GM23338 (cell line): ENCODE results near the gene GAP43. TPM values are rescaled to one million over a fixed set of nuclear protein-coding genes. Genes with fewer than 3 reads are reported as not detected.

Source experiments
- ATAC-seq: fragments of 200-7000 bp; cut with Tn5 transposase; 3 replicates; pipeline ENCODE4 v1.9.1; 2020
- DNase-seq: peaks from one replicate; pipeline ENCODE4 v3.0.0-alpha.2; 2015; ENCODE audit warnings: low spot score
- H2AFZ ChIP-seq: fragments of 200-600 bp; sonication (generic); 2 replicates; pipeline ENCODE4 v1.8.0; 2016; ENCODE audit warnings: antibody characterized with exemption, mild to moderate bottlenecking, moderate library complexity
- H3F3A ChIP-seq: fragments of 200-600 bp; sonication (generic); replicated peaks from 2 replicates; pipeline ENCODE4 v1.8.0; 2017; ENCODE audit warnings: antibody characterized with exemption, mixed run types, low read depth
- H3K27ac ChIP-seq: fragments of 200-600 bp; sonication (generic); 2 replicates; pipeline ENCODE4 v1.6.1; 2016; ENCODE audit warnings: low read depth
- H3K27me3 ChIP-seq: fragments of 200-600 bp; sonication (generic); 2 replicates; pipeline ENCODE4 v1.8.0; 2016; ENCODE audit warnings: mild to moderate bottlenecking, mixed run types, moderate library complexity; ENCODE audit not compliant: insufficient read depth
- H3K36me3 ChIP-seq: fragments of 200-600 bp; sonication (generic); 2 replicates; pipeline ENCODE4 v1.8.0; 2016; ENCODE audit warnings: mild to moderate bottlenecking; ENCODE audit not compliant: insufficient read depth
- H3K4me1 ChIP-seq: fragments of 200-600 bp; sonication (generic); 2 replicates; pipeline ENCODE4 v1.8.0; 2016; ENCODE audit warnings: mild to moderate bottlenecking, moderate library complexity; ENCODE audit not compliant: insufficient read depth
- H3K4me2 ChIP-seq: fragments of 200-600 bp; sonication (generic); 2 replicates; pipeline ENCODE4 v1.7.1; 2017; ENCODE audit warnings: mixed run types
- H3K4me3 ChIP-seq: fragments of 200-600 bp; sonication (generic); 2 replicates; pipeline ENCODE4 v1.6.1; 2016; ENCODE audit warnings: mixed run types
- H3K79me2 ChIP-seq: fragments of 200-600 bp; sonication (generic); replicated peaks from 2 replicates; pipeline ENCODE4 v1.8.0; 2017; ENCODE audit warnings: mild to moderate bottlenecking; ENCODE audit not compliant: insufficient read depth
- H3K9me2 ChIP-seq: fragments of 200-600 bp; sonication (generic); 2 replicates; pipeline ENCODE4 v1.8.0; 2017; ENCODE audit not compliant: insufficient read depth
- H4K20me1 ChIP-seq: fragments of 200-600 bp; sonication (generic); replicated peaks from 2 replicates; pipeline ENCODE4 v1.8.0; 2017; ENCODE audit warnings: mild to moderate bottlenecking; ENCODE audit not compliant: insufficient read depth
- H3K27ac Mint-ChIP-seq: 2 replicates; pipeline ENCODE4 v1.8.0; 2020; ENCODE audit warnings: inconsistent platforms, mild to moderate bottlenecking, moderate library complexity, mixed read lengths
- H3K27me3 Mint-ChIP-seq: 3 replicates; pipeline ENCODE4 v1.8.0; 2022; ENCODE audit warnings: low read depth, mild to moderate bottlenecking, moderate library complexity, mixed read lengths, inconsistent platforms; ENCODE audit not compliant: insufficient read depth, poor library complexity
- H3K36me3 Mint-ChIP-seq: 3 replicates; pipeline ENCODE4 v1.8.0; 2021; ENCODE audit warnings: low read depth, mild to moderate bottlenecking, inconsistent platforms, moderate library complexity, mixed read lengths
- H3K4me1 Mint-ChIP-seq: 3 replicates; pipeline ENCODE4 v1.8.0; 2020; ENCODE audit warnings: mild to moderate bottlenecking, inconsistent platforms, mixed read lengths
- H3K4me3 Mint-ChIP-seq: 3 replicates; pipeline ENCODE4 v1.8.0; 2021; ENCODE audit warnings: moderate library complexity, mild to moderate bottlenecking, inconsistent platforms, mixed read lengths
- H3K9me3 Mint-ChIP-seq: 3 replicates; pipeline ENCODE4 v1.8.0; 2020; ENCODE audit warnings: moderate library complexity, mild to moderate bottlenecking, inconsistent platforms, mixed read lengths
- CREB1 ChIP-seq: fragments of 250-450 bp; sonication (Bioruptor Pico); IDR thresholded peaks from 2 replicates; pipeline ENCODE4 v1.5.0; 2020; ENCODE audit warnings: low read depth, mild to moderate bottlenecking, moderate library complexity
- CTCF ChIP-seq, 2 experiments: fragments of 200-600 bp in 1 of 2; sonication (generic) in 1 of 2; conservative IDR thresholded peaks; 2 replicates each; pipeline versions ENCODE4 v1.5.1 to v1.6.1; 2016 to 2017; ENCODE audit warnings: antibody characterized with exemption in 2 of 2, low read depth in 2 of 2, mild to moderate bottlenecking in 2 of 2, moderate library complexity in 1 of 2
- EZH2 ChIP-seq: fragments of 200-600 bp; sonication (generic); IDR thresholded peaks from one replicate; pipeline ENCODE4 v1.8.0; 2017; ENCODE audit warnings: antibody characterized with exemption, mild to moderate bottlenecking, low read depth; ENCODE audit not compliant: unreplicated experiment
- POLR2AphosphoS5 ChIP-seq: IDR thresholded peaks from 2 replicates; pipeline ENCODE4 v1.6.1; 2016; ENCODE audit warnings: antibody characterized with exemption, low read depth
- ZNF114 ChIP-seq: fragments of 250-450 bp; sonication (Bioruptor Pico); IDR thresholded peaks from 2 replicates; pipeline ENCODE4 v1.5.0; 2020; ENCODE audit warnings: mild to moderate bottlenecking, moderate library complexity
- ZNF462 ChIP-seq: fragments of 250-450 bp; sonication (Bioruptor Pico); IDR thresholded peaks from 2 replicates; pipeline ENCODE4 v1.5.0; 2020; ENCODE audit warnings: mild to moderate bottlenecking, moderate library complexity
- polyA plus RNA-seq: library from polyadenylated mRNA; unstranded; fragments of >200 nt; fragmentation: Nextera tagmentation; extraction: Ambion mirVana; gene quantifications from 2 replicates; pipeline ENCODE4 v1.2.1, GENCODE V29; 2016
- total RNA-seq: library from RNA; depleted of rRNA; stranded (reverse); fragments of >200 nt; shearing (Covaris generic); gene quantifications from 2 replicates; pipeline ENCODE4 v1.2.3, GENCODE V29; 2014

GAP43 gene
- total and polyA plus RNA-seq, 2 experiments from 2014 or later, result 16.1 to 48.1 TPM

DNA sequence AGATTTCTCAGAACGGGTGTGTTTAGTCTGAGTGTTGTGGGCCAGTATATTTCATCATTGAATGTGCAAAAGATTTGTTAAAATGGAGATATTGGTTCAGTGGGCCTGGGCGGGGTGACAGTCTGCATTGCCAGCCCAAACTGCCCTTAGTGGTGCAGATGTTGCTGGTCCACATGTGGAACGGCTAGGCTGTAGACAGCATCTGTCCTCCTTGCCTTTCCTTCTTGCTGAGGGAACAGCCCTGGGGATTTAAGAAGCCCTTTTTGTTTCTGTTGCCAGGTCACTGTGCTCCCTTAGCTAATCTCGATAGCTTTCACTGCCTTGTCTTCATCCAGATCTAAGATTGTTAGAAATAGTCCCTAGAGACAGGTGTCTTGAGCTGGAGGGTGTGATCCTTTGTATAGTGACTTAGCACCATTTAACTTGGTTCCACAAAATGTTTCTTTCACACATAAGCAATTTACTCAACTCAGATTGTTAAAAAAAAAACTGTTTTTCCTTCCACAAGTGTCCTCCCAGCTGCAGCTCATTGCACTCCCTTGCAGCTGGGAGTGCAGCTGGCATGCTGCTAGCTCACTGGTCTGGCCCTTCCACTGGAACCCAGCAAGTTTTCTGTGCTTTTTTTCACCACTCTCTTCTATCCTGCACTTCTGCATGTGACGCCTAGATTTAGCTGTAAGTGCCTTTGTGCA, 37.5 kb downstream of the GAP43 start:
- H3K36me3 ChIP-seq, result no peaks in the 10 kb centered on the region
- H3K4me3 Mint-ChIP-seq, result no peak overlapping the region
- DNase-seq (no peak), ATAC-seq (no peak)
- 0 out of 2 replicates have a peak overlapping the region, but pooled peaks have one; percentile 89 for H3K4me2 ChIP-seq
- H3F3A ChIP-seq, result peaks cover 7% of the 10 kb centered on the region; the same call in 1 of the 2 replicates
- TF ChIP-seq ZNF462 (CRISPR knock-in tag) (no peak), CREB1 (no peak), ZNF114 (CRISPR knock-in tag) (no peak), EZH2 (no peak), POLR2AphosphoS5 (no peak), CTCF (conservative IDR thresholded peaks at IDR 0.05; ENCODE audit: low read depth in 2 of 2) (no peak)
- H2AFZ ChIP-seq, result no peak overlapping the region
- H4K20me1 ChIP-seq, result no peaks in the 10 kb centered on the region
- H3K9me2 ChIP-seq, result no peaks in the 10 kb centered on the region
- no peak overlapping the region for H3K27ac Mint-ChIP-seq
- H3K79me2 ChIP-seq, result peaks cover 6% of the 10 kb centered on the region
- no peak overlapping the region for H3K4me3 ChIP-seq
- no peaks in the 10 kb centered on the region for H3K27me3 ChIP-seq
- H3K4me1 Mint-ChIP-seq, result peaks cover 36% of the 10 kb centered on the region
- no peaks in the 10 kb centered on the region; the same call in 2 of the 3 replicates for H3K9me3 Mint-ChIP-seq
- peaks cover 27% of the 10 kb centered on the region for H3K4me1 ChIP-seq
- no peak overlapping the region for H3K27ac ChIP-seq
- peaks cover 8% of the 10 kb centered on the region for H3K27me3 Mint-ChIP-seq
- H3K36me3 Mint-ChIP-seq, result no peaks in the 10 kb centered on the region
